SH-SY5Y (cell line): Measurements from ENCODE around the gene FLVCR2.

ENCODE experiments used
- GATA2 ChIP-seq: IDR thresholded peaks from 2 replicates; pipeline ENCODE4 v1.6.1; 2011; ENCODE audit warnings: mild to moderate bottlenecking, low read depth, low read length
- GATA3 ChIP-seq: IDR thresholded peaks from 2 replicates; pipeline ENCODE4 v1.6.1; 2011; ENCODE audit warnings: low read depth, mild to moderate bottlenecking, low read length, moderate library complexity

DNA sequence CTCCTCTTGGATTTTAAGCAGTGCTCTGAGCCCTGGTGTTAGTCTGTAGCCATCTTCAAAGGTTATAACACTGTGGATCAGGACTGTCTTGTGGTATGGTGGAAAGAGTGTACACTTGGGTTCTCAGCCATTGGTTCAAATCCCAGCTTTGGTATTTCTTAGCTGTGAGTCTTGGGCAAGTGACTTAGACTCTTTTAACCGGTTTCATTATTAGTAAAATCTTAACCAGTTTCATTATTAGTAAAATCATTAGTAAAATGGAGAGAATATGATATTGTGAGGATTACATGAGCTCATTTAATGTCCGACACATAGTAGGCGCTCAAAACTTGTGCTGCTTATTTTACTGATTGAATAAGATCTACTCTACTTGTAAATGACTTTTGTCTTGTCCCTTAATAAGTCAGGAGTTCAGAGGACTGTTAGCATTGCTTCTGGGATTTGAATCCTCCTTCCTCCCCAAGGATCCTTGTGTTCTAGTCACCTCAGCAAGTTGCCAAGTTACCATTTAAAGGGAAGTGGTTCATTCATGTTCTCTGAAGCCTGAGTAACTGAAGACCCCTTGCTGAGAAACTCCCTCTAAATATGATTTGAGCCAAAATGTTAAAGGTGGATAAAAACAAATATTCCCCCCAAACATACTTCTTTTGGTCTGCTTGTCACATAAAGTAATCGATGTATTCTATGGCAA is 95.1 kb downstream of the FLVCR2 start:
- TF ChIP-seq GATA3 (no peak), GATA2 (no peak)
